SU-DHL-6 (cell line): ENCODE measurements around the gene GRK2.

Experiments
- CTCF ChIP-seq: fragments of 200-600 bp; sonication (generic); IDR thresholded peaks from one replicate; pipeline ENCODE4 v1.5.1; 2017; ENCODE audit warnings: antibody characterized with exemption, mild to moderate bottlenecking, low read length, moderate library complexity; ENCODE audit not compliant: insufficient read depth, poor library complexity, severe bottlenecking
- EZH2phosphoT487 ChIP-seq: fragments of 200-600 bp; sonication (generic), shearing (Covaris generic); conservative IDR thresholded peaks from 2 replicates; pipeline ENCODE4 v1.6.1; 2018; ENCODE audit warnings: mild to moderate bottlenecking, antibody characterized with exemption, low read length, moderate library complexity, mixed read lengths

- TF ChIP-seq CTCF, result no peak
- no peak for TF ChIP-seq EZH2phosphoT487
These were observed 23.7 kb upstream of the GRK2 start for GRCh38 chr11:67242548-67242947.
